Testis (tissue), 2 donors: ENCODE measurements around the gene PGF.

Source experiments
- CTCF ChIP-seq, 3 experiments: fragments of 450-650 bp in 2 of 3; fragments of 200-600 bp in 1 of 3; sonication (generic) in 1 of 3; IDR thresholded peaks; one replicate each; pipeline ENCODE4 v1.5.1; 2016 to 2019; ENCODE audit warnings: antibody characterized with exemption in 3 of 3, mild to moderate bottlenecking in 2 of 3, moderate library complexity in 1 of 3
- POLR2A ChIP-seq: fragments of 450-650 bp; IDR thresholded peaks from one replicate; pipeline ENCODE4 v1.6.1; 2017; ENCODE audit warnings: antibody characterized with exemption, mild to moderate bottlenecking, moderate library complexity

- TF ChIP-seq CTCF (IDR thresholded peaks at IDR 0.05) (no peak), POLR2A (no peak)
Observed at GRCh38 chr14:74961238-74961911, 6.0 kb upstream of the PGF start.
